C4-2B (cell line): ENCODE results near the gene ATP8B2.

ENCODE experiments used
- CTCF ChIP-seq: fragments of 450-650 bp; conservative IDR thresholded peaks from 2 replicates; pipeline ENCODE4 v1.5.1; 2017; ENCODE audit warnings: mild to moderate bottlenecking
- ZFX ChIP-seq: fragments of 450-650 bp; IDR thresholded peaks from 2 replicates; pipeline ENCODE4 v1.6.1; 2017

DNA sequence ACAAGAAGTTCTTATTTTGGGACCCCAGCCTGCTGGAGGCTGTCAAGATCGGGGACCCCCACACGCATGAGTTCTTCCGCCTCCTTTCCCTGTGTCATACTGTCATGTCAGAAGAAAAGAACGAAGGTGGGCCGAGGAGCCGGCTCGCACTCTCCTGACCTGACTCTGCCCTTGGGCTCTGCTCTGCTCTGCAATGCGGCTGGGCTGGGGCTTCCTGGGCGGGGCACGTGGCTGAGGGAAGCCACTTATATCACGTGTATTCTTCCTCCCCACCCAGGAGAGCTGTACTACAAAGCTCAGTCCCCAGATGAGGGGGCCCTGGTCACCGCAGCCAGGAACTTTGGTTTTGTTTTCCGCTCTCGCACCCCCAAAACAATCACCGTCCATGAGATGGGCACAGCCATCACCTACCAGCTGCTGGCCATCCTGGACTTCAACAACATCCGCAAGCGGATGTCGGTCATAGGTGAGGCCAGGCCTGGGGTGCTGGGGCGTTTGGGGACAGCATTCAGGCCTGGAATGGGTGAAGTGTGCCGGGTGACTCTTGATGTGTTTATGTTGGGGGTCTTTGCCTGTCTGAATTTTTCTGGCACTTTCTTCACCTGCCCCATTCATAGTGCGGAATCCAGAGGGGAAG, 17.6 kb downstream of the ATP8B2 start:
- no peak for TF ChIP-seq CTCF
- no peak for TF ChIP-seq ZFX
